SK-N-SH treated with all-trans-retinoic acid at 6 μM for 48 hours (cell line): ENCODE data around the gene RBFOX2.

Experiments
- ATAC-seq: fragments of 200-7000 bp; cut with Tn5 transposase; 3 replicates; pipeline ENCODE4 v1.9.1; 2020; ENCODE audit warnings: mild to moderate bottlenecking, moderate library complexity
- ARNTL ChIP-seq: fragments of 450-650 bp; formaldehyde crosslinking; IDR thresholded peaks from 2 replicates; pipeline ENCODE4 v1.5.0; 2020; ENCODE audit warnings: low read depth, mild to moderate bottlenecking, moderate library complexity, borderline replicate concordance
- BACH2 ChIP-seq: fragments of 250-450 bp; sonication (Bioruptor Pico); IDR thresholded peaks from 2 replicates; pipeline ENCODE4 v1.9.0; 2021; ENCODE audit warnings: mild to moderate bottlenecking, borderline replicate concordance
- CSDC2 ChIP-seq: fragments of 250-450 bp; sonication (Bioruptor Pico); IDR thresholded peaks from 2 replicates; pipeline ENCODE4 v1.5.0; 2020; ENCODE audit warnings: mild to moderate bottlenecking, moderate library complexity
- ESRRG ChIP-seq: fragments of 250-450 bp; sonication (Bioruptor Pico); IDR thresholded peaks from 2 replicates; pipeline ENCODE4 v1.6.1; 2021; ENCODE audit warnings: mild to moderate bottlenecking
- GLIS3 ChIP-seq: fragments of 250-450 bp; sonication (Bioruptor Pico); IDR thresholded peaks from 2 replicates; pipeline ENCODE4 v1.5.0; 2020; ENCODE audit warnings: mild to moderate bottlenecking, moderate library complexity
- ISL1 ChIP-seq: fragments of 250-450 bp; sonication (Bioruptor Pico); IDR thresholded peaks from 2 replicates; pipeline ENCODE4 v2.1.2; 2022; ENCODE audit warnings: mild to moderate bottlenecking, moderate library complexity
- OSR1 ChIP-seq: fragments of 250-450 bp; sonication (Bioruptor Pico); IDR thresholded peaks from 2 replicates; pipeline ENCODE4 v1.8.0; 2022; ENCODE audit warnings: moderate library complexity, mild to moderate bottlenecking, inconsistent platforms
- PPARA ChIP-seq: fragments of 250-450 bp; sonication (Bioruptor Pico); IDR thresholded peaks from 2 replicates; pipeline ENCODE4 v1.5.0; 2020; ENCODE audit warnings: mild to moderate bottlenecking, borderline replicate concordance
- SNAI2 ChIP-seq: fragments of 250-450 bp; sonication (Bioruptor Pico); IDR thresholded peaks from 2 replicates; pipeline ENCODE4 v1.5.0; 2020; ENCODE audit warnings: mild to moderate bottlenecking, moderate library complexity
- TCF4 ChIP-seq: fragments of 250-450 bp; sonication (Bioruptor Pico); IDR thresholded peaks from 2 replicates; pipeline ENCODE4 v1.8.0; 2021; ENCODE audit warnings: mild to moderate bottlenecking, moderate library complexity, borderline replicate concordance
- ZFP3 ChIP-seq: fragments of 250-450 bp; sonication (Bioruptor Pico); IDR thresholded peaks from 2 replicates; pipeline ENCODE4 v1.5.0; 2020; ENCODE audit warnings: mild to moderate bottlenecking, moderate library complexity
- ZFP30 ChIP-seq: fragments of 450-650 bp; formaldehyde crosslinking; IDR thresholded peaks from 2 replicates; pipeline ENCODE4 v1.5.0; 2022; ENCODE audit warnings: mild to moderate bottlenecking, moderate library complexity
- ZNF565 ChIP-seq: fragments of 450-650 bp; formaldehyde crosslinking; conservative IDR thresholded peaks from 2 replicates; pipeline ENCODE4 v1.5.0; 2020; ENCODE audit warnings: low read depth, mild to moderate bottlenecking, moderate library complexity
- ZNF70 ChIP-seq: fragments of 450-650 bp; formaldehyde crosslinking; IDR thresholded peaks from 2 replicates; pipeline ENCODE4 v1.5.0; 2020; ENCODE audit warnings: mild to moderate bottlenecking, moderate library complexity
- ZNF8 ChIP-seq: fragments of 450-650 bp; formaldehyde crosslinking; IDR thresholded peaks from 2 replicates; pipeline ENCODE4 v1.5.0; 2020; ENCODE audit warnings: mild to moderate bottlenecking, moderate library complexity
- TF ChIP-seq, protein P1 (sequence below): fragments of 250-450 bp; sonication (Bioruptor Pico); IDR thresholded peaks from 2 replicates; pipeline ENCODE4 v1.5.0; 2020; ENCODE audit warnings: mild to moderate bottlenecking, moderate library complexity
- TF ChIP-seq, protein P2 (sequence below): fragments of 250-450 bp; sonication (Bioruptor Pico); IDR thresholded peaks from 2 replicates; pipeline ENCODE4 v1.5.1; 2021; ENCODE audit warnings: mild to moderate bottlenecking, moderate library complexity
- TF ChIP-seq, protein P3 (sequence below): fragments of 250-450 bp; sonication (Bioruptor Pico); IDR thresholded peaks from 2 replicates; pipeline ENCODE4 v1.8.0; 2021; ENCODE audit warnings: low read depth, mild to moderate bottlenecking, moderate library complexity, borderline replicate concordance
- TF ChIP-seq, protein P4 (sequence below): fragments of 250-450 bp; sonication (Bioruptor Pico); IDR thresholded peaks from 2 replicates; pipeline ENCODE4 v1.5.1; 2020; ENCODE audit warnings: low read depth, mild to moderate bottlenecking, moderate library complexity
- TF ChIP-seq, protein P5 (sequence below): fragments of 250-450 bp; sonication (Bioruptor Pico); IDR thresholded peaks from 2 replicates; pipeline ENCODE4 v1.8.0; 2020; ENCODE audit warnings: mild to moderate bottlenecking, moderate library complexity, borderline replicate concordance

RBFOX2 gene

DNA sequence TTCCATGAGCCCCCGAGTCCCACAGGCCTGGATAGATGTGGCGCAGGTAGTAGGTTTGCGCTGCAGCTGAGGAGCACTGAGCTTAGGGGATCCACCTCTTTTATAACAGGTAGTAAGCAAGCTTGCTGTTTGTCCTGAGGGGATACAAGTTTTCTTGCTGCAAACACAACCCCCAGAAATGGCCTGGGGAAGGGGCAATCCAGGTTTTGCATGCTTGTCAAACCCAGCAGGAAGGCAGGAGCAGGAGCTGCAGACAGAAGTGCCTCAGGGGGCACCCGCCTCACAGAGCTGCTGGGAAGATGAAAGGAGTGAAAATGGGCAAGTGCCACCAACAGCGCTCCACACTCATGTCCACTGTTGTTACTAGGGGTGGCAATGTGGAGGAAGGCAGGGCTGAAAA is 292.5 kb downstream of the RBFOX2 start:
- ATAC-seq: no peak
- TF ChIP-seq ZNF565 (CRISPR knock-in tag): no peak
- TF ChIP-seq ZFP3 (CRISPR knock-in tag): no peak
- no peak for TF ChIP-seq ZFP30 (CRISPR knock-in tag)
- TF ChIP-seq TCF4 (CRISPR knock-in tag): no peak
- no peak for TF ChIP-seq ESRRG (CRISPR knock-in tag)
- no peak for TF ChIP-seq ZNF70 (CRISPR knock-in tag)
- no peak for TF ChIP-seq CSDC2 (CRISPR knock-in tag)
- TF ChIP-seq GLIS3 (CRISPR knock-in tag): no peak
- TF ChIP-seq, protein P1, sequence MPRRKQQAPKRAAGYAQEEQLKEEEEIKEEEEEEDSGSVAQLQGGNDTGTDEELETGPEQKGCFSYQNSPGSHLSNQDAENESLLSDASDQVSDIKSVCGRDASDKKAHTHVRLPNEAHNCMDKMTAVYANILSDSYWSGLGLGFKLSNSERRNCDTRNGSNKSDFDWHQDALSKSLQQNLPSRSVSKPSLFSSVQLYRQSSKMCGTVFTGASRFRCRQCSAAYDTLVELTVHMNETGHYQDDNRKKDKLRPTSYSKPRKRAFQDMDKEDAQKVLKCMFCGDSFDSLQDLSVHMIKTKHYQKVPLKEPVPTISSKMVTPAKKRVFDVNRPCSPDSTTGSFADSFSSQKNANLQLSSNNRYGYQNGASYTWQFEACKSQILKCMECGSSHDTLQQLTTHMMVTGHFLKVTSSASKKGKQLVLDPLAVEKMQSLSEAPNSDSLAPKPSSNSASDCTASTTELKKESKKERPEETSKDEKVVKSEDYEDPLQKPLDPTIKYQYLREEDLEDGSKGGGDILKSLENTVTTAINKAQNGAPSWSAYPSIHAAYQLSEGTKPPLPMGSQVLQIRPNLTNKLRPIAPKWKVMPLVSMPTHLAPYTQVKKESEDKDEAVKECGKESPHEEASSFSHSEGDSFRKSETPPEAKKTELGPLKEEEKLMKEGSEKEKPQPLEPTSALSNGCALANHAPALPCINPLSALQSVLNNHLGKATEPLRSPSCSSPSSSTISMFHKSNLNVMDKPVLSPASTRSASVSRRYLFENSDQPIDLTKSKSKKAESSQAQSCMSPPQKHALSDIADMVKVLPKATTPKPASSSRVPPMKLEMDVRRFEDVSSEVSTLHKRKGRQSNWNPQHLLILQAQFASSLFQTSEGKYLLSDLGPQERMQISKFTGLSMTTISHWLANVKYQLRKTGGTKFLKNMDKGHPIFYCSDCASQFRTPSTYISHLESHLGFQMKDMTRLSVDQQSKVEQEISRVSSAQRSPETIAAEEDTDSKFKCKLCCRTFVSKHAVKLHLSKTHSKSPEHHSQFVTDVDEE (CRISPR knock-in tag): no peak
- no peak for TF ChIP-seq ZNF8
- no peak for TF ChIP-seq PPARA (CRISPR knock-in tag)
- TF ChIP-seq ISL1: no peak
- TF ChIP-seq, protein P2, sequence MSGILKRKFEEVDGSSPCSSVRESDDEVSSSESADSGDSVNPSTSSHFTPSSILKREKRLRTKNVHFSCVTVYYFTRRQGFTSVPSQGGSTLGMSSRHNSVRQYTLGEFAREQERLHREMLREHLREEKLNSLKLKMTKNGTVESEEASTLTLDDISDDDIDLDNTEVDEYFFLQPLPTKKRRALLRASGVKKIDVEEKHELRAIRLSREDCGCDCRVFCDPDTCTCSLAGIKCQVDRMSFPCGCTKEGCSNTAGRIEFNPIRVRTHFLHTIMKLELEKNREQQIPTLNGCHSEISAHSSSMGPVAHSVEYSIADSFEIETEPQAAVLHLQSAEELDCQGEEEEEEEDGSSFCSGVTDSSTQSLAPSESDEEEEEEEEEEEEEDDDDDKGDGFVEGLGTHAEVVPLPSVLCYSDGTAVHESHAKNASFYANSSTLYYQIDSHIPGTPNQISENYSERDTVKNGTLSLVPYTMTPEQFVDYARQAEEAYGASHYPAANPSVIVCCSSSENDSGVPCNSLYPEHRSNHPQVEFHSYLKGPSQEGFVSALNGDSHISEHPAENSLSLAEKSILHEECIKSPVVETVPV: no peak

DNA sequence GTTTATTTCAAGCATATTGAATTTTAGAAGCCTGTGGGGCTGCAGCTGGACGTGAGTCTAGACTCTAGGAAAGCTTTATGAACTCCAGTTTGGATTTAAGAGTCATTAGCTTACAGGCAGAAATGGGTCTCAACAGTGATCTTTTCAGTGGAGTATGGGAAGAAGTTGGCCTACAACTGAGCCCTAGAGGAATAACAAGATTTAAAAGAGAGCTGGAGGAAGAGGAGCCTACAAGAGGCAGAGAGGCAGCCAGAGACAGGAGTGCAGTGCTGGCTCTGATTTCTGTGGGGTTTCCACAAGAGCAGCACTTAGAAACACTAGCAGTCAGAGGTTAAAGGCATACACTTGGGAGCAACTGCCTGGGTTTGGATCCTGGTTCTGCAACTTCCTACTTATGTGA is 293.1 kb downstream of the RBFOX2 start:
- ATAC-seq: no peak
- TF ChIP-seq, protein P3, sequence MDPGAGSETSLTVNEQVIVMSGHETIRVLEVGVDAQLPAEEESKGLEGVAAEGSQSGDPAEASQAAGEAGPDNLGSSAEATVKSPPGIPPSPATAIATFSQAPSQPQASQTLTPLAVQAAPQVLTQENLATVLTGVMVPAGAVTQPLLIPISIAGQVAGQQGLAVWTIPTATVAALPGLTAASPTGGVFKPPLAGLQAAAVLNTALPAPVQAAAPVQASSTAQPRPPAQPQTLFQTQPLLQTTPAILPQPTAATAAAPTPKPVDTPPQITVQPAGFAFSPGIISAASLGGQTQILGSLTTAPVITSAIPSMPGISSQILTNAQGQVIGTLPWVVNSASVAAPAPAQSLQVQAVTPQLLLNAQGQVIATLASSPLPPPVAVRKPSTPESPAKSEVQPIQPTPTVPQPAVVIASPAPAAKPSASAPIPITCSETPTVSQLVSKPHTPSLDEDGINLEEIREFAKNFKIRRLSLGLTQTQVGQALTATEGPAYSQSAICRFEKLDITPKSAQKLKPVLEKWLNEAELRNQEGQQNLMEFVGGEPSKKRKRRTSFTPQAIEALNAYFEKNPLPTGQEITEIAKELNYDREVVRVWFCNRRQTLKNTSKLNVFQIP (CRISPR knock-in tag): no peak
- TF ChIP-seq, protein P2: no peak
- no peak for TF ChIP-seq ARNTL (CRISPR knock-in tag)
- no peak for TF ChIP-seq OSR1 (CRISPR knock-in tag)
- TF ChIP-seq TCF4 (CRISPR knock-in tag): no peak
- no peak for TF ChIP-seq GLIS3 (CRISPR knock-in tag)
- no peak for TF ChIP-seq ISL1

DNA sequence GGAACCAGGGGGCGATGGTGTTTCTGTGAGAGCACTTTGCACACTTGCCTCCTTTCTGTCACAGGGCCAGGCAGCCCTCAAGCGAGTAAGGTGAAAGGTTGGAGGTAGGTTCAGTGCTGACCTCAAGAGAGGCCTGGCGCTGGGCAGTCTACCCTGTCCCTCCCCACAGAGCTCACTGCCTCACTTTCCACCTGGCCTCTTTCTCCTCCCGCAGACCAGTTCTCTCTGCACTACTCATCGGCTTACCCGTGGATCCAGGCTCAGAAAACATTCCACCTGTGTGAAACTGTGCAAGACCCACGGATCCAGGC is 294.2 kb downstream of the RBFOX2 start:
- no peak for TF ChIP-seq PPARA (CRISPR knock-in tag)
- no peak for TF ChIP-seq BACH2
- TF ChIP-seq, protein P4, sequence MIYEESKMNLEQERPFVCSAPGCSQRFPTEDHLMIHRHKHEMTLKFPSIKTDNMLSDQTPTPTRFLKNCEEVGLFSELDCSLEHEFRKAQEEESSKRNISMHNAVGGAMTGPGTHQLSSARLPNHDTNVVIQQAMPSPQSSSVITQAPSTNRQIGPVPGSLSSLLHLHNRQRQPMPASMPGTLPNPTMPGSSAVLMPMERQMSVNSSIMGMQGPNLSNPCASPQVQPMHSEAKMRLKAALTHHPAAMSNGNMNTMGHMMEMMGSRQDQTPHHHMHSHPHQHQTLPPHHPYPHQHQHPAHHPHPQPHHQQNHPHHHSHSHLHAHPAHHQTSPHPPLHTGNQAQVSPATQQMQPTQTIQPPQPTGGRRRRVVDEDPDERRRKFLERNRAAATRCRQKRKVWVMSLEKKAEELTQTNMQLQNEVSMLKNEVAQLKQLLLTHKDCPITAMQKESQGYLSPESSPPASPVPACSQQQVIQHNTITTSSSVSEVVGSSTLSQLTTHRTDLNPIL: no peak
- ATAC-seq: no peak

DNA sequence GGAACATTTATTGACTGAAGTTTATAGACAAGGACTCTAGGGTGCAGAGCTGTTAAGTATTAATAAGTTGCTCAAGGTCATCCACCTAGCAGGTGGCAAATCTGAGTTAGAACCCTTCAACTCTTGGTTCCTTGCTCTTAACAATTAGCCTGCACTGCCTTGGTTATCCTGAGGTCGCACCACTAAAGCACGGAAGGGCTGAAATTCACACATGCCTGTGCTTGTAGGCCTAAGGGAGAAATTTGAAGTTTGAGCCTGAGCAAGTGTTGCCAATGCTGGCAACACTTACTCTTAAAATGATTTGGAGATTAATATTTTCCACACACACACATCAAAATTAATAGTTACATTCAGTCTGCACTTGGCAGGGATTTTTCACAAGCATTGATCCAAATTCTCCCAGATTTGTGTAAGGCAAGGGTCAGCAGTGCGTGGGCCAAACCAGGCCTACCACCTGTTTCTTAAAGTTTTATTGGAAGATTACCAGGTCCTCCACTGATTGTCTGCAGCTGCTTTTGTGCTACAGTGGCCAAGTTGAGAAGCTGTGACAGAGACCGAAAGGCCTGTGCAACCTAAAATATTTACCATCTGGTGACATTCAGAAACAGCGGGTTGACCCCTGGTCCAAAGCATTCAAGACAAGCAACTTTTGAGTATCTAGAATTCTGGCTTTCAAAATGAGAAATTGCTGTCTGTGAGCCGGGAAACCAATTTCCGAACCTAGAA is 294.7 kb downstream of the RBFOX2 start:
- no peak for ATAC-seq

More for the DNA sequence above, 294.7 kb downstream of the RBFOX2 start:
- TF ChIP-seq OSR1 (CRISPR knock-in tag): no peak
- TF ChIP-seq, protein P5, sequence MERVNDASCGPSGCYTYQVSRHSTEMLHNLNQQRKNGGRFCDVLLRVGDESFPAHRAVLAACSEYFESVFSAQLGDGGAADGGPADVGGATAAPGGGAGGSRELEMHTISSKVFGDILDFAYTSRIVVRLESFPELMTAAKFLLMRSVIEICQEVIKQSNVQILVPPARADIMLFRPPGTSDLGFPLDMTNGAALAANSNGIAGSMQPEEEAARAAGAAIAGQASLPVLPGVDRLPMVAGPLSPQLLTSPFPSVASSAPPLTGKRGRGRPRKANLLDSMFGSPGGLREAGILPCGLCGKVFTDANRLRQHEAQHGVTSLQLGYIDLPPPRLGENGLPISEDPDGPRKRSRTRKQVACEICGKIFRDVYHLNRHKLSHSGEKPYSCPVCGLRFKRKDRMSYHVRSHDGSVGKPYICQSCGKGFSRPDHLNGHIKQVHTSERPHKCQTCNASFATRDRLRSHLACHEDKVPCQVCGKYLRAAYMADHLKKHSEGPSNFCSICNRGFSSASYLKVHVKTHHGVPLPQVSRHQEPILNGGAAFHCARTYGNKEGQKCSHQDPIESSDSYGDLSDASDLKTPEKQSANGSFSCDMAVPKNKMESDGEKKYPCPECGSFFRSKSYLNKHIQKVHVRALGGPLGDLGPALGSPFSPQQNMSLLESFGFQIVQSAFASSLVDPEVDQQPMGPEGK: no peak
- no peak for TF ChIP-seq BACH2
- no peak for TF ChIP-seq CSDC2 (CRISPR knock-in tag)
- TF ChIP-seq ZFP30 (CRISPR knock-in tag): no peak
- TF ChIP-seq ZNF8: no peak
- TF ChIP-seq ARNTL (CRISPR knock-in tag): no peak
- TF ChIP-seq ZNF565 (CRISPR knock-in tag): no peak
- TF ChIP-seq ESRRG (CRISPR knock-in tag): no peak
- no peak for TF ChIP-seq ISL1
- TF ChIP-seq, protein P2: no peak
- no peak for TF ChIP-seq PPARA (CRISPR knock-in tag)
- no peak for TF ChIP-seq SNAI2 (CRISPR knock-in tag)
- TF ChIP-seq, protein P3 (CRISPR knock-in tag): no peak
